Vagina (tissue), 2 donors: ENCODE measurements around the gene PITPNM1. TPM values are rescaled to one million over a fixed set of nuclear protein-coding genes. Genes with fewer than 3 reads are reported as not detected.
A peak's percentile ranks its signal among the peaks of the same experiment; 100 is the strongest.

Experiments
- DNase-seq, 2 donors: peaks; one replicate each; pipeline ENCODE4 v3.0.0-alpha.2; 2017; ENCODE audit errors: extremely low spot score in 2 of 2
- H3K27ac ChIP-seq: fragments of 200-600 bp; sonication (generic); one replicate; pipeline ENCODE4 v1.5.1; 2019
- H3K27me3 ChIP-seq: fragments of 200-600 bp; sonication (generic); one replicate; pipeline ENCODE4 v1.5.1; 2019
- H3K36me3 ChIP-seq, 2 donors: fragments of 200-600 bp; sonication (generic); one replicate each; pipeline ENCODE4 v1.5.1; 2017 to 2019
- H3K4me1 ChIP-seq: fragments of 200-600 bp; sonication (generic); one replicate; pipeline ENCODE4 v1.5.1; 2019
- H3K4me3 ChIP-seq, 2 donors: fragments of 200-600 bp; sonication (generic); 1 replicate in 1 of 2; 2 replicates in 1 of 2; pipeline ENCODE4 v1.5.1; 2016 to 2019
- H3K9me3 ChIP-seq: fragments of 200-600 bp; sonication (generic); one replicate; pipeline ENCODE4 v1.5.1; 2019
- POLR2A ChIP-seq, 2 donors: fragments of 450-650 bp; IDR thresholded peaks; one replicate each; pipeline ENCODE4 v1.6.1; 2017; ENCODE audit warnings: antibody characterized with exemption in 2 of 2, mild to moderate bottlenecking in 2 of 2, moderate library complexity in 2 of 2
- POLR2AphosphoS5 ChIP-seq, 2 donors: sonication (generic); formaldehyde crosslinking; IDR thresholded peaks; one replicate each; pipeline ENCODE4 v1.9.0; 2017; ENCODE audit warnings: antibody characterized with exemption in 2 of 2, mild to moderate bottlenecking in 2 of 2, low read depth in 1 of 2; ENCODE audit not compliant: insufficient read depth in 1 of 2
- intact Hi-C: fragments of 100-400 bp; cut with DNase I; formaldehyde crosslinking; loops from one replicate; pipeline ENCODE4 v1.15.1; 2023
- total RNA-seq: library from RNA; depleted of rRNA; stranded (reverse); fragments of >200 nt; gene quantifications from one replicate; pipeline ENCODE4 v1.2.3, GENCODE V29; 2016
- TF ChIP-seq, protein P1 (sequence below), 3 experiments: fragments of 450-650 bp in 2 of 3; fragments of 200-600 bp in 1 of 3; sonication (generic) in 1 of 3; IDR thresholded peaks; one replicate each; pipeline ENCODE4 v1.5.1; 2017 to 2019; ENCODE audit warnings: antibody characterized with exemption in 3 of 3, mild to moderate bottlenecking in 2 of 3, moderate library complexity in 2 of 3

The PITPNM1 gene
- total RNA-seq, 1 donor from 2014 or later = 21.9 TPM

GRCh38 chr11:67456068-67456705 lies 49.0 kb downstream of the PITPNM1 start:
- Histone ChIP-seq H3K27ac (no peak overlapping the region), H3K4me3 (no peak overlapping the region), H3K4me1 (peaks cover 6% of the 10 kb centered on the region), H3K9me3 (no peaks in the 10 kb centered on the region), H3K36me3 (no peaks in the 10 kb centered on the region), H3K27me3 (no peaks in the 10 kb centered on the region)
- intact Hi-C loops = no loop called here
- TF ChIP-seq, protein P1, sequence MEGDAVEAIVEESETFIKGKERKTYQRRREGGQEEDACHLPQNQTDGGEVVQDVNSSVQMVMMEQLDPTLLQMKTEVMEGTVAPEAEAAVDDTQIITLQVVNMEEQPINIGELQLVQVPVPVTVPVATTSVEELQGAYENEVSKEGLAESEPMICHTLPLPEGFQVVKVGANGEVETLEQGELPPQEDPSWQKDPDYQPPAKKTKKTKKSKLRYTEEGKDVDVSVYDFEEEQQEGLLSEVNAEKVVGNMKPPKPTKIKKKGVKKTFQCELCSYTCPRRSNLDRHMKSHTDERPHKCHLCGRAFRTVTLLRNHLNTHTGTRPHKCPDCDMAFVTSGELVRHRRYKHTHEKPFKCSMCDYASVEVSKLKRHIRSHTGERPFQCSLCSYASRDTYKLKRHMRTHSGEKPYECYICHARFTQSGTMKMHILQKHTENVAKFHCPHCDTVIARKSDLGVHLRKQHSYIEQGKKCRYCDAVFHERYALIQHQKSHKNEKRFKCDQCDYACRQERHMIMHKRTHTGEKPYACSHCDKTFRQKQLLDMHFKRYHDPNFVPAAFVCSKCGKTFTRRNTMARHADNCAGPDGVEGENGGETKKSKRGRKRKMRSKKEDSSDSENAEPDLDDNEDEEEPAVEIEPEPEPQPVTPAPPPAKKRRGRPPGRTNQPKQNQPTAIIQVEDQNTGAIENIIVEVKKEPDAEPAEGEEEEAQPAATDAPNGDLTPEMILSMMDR (IDR thresholded peaks at IDR 0.05) = no peak
- TF ChIP-seq POLR2AphosphoS5 (IDR thresholded peaks at IDR 0.05; ENCODE audit: insufficient read depth in 1 of 2, low read depth in 1 of 2) = no peak
- no peak for TF ChIP-seq POLR2A (IDR thresholded peaks at IDR 0.05)
- DNase-seq = no peak

DNA sequence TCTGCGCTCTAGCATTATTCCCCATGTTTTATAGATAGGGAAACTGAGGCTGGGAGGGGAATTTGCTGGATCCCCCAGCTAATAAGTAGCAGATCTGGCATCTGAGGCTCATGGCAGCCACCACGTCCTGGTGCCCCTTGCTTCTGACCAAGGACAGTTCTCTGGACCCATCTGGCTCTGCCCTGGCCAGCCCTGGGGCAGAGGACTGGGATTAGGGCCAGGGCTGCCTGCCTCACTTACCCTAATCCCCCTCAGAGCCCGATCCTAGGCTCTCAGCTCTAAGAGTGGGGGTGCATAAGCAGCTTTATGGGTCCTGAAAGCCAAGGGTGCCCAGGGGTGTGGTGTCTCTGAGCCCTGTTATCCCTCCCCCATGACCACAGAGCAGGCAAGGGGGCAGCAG lies 50.1 kb downstream of the PITPNM1 start, which contains the start of gene CABP4:
Gene CABP4 (plus strand): TSS at position 301 of the 400 bp plus-strand sequence. CDS start 70 bp downstream, at position 371.
- no peak for DNase-seq
- H3K4me1 ChIP-seq = peaks cover 6% of the 10 kb centered on the region
- TF ChIP-seq, protein P1 (IDR thresholded peaks at IDR 0.05) = no peak
- TF ChIP-seq POLR2AphosphoS5 (IDR thresholded peaks at IDR 0.05; ENCODE audit: insufficient read depth in 1 of 2, low read depth in 1 of 2) = no peak
- TF ChIP-seq POLR2A (IDR thresholded peaks at IDR 0.05) = no peak
- H3K36me3 ChIP-seq = no peaks in the 10 kb centered on the region
- intact Hi-C loops = no loop called here
- no peaks in the 10 kb centered on the region for H3K9me3 ChIP-seq
- no peak within 1 kb of the TSS for H3K27ac ChIP-seq
- no peak within 1 kb of the TSS for H3K4me3 ChIP-seq
- H3K27me3 ChIP-seq = no peaks in the 10 kb centered on the region

GRCh38 chr11:67453816-67454732 lies 51.1 kb downstream of the PITPNM1 start:
- TF ChIP-seq POLR2AphosphoS5 (IDR thresholded peaks at IDR 0.05; ENCODE audit: insufficient read depth in 1 of 2, low read depth in 1 of 2) (no peak), POLR2A (IDR thresholded peaks at IDR 0.05) (no peak)
- TF ChIP-seq, protein P1 (IDR thresholded peaks at IDR 0.05) = no peak
- Histone ChIP-seq H3K27ac (no peak overlapping the region), H3K4me1 (peaks cover 6% of the 10 kb centered on the region), H3K9me3 (no peaks in the 10 kb centered on the region), H3K36me3 (no peaks in the 10 kb centered on the region), H3K4me3 (no peak overlapping the region), H3K27me3 (no peaks in the 10 kb centered on the region)
- DNase-seq = no peak
- intact Hi-C loops = no loop called here

DNA sequence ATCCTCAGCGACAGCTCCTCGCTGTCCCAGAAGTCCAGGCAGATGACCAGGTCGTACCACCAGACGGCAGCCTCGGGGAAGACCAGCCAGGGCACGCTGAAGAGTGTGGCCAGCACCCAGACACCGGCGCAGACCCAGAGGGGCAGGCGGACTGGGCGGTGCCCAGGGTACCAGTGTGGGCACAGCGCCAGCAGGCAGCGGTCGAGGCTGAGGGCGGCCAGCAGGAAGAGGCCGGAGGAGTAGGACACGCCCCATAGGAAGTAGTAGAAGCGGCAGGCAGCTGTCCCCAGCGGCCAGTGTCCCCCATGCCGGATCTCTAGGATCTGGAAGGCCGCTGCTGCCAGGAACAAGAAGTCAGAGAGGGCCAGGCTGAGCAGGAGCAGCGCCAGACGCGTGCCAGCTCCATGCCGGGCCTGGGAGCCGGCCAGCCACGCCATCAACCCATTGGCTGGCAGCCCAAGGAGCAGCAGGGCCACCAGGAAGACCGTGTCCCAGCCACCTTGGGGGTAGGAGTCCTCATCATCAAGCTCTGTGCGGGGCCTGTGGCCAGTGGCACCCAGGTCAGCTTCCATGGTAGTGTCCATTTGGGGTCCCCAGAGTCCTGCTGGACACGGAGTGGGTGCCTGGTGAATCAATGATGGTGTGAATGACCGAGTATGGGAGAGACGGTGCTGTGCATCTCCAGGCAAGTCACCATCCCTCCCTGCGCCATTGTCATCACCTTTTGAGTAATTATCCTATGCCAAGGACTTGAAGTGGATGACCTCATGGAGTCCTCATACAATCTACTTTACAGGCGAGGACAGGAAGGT lies 52.8 kb downstream of the PITPNM1 start, which contains the start of gene GPR152:
Gene GPR152 (minus strand): TSS at position 589 of the 812 bp plus-strand sequence. CDS start 5 bp downstream, at position 584.
- no peak within 1 kb of the TSS for H3K4me3 ChIP-seq
- no peaks in the 10 kb centered on the region for H3K36me3 ChIP-seq
- no peak for DNase-seq
- no peaks in the 10 kb centered on the region for H3K9me3 ChIP-seq
- peak in 1 of 2 donors; percentile 29 for TF ChIP-seq POLR2AphosphoS5 (IDR thresholded peaks at IDR 0.05; ENCODE audit: insufficient read depth in 1 of 2, low read depth in 1 of 2)
- TF ChIP-seq, protein P1 (IDR thresholded peaks at IDR 0.05) = no peak
- H3K27ac ChIP-seq = no peak within 1 kb of the TSS
- H3K4me1 ChIP-seq = peaks cover 6% of the 10 kb centered on the region
- no peaks in the 10 kb centered on the region for H3K27me3 ChIP-seq
- intact Hi-C loops = no loop called here
